Skeletal muscle tissue (tissue), 5 donors: ENCODE results near the gene ISG20. TPM values are rescaled to one million over a fixed set of nuclear protein-coding genes. Genes with fewer than 3 reads are reported as not detected.
A peak's percentile ranks its signal among the peaks of the same experiment; 100 is the strongest.

Experiments
- H3K27ac ChIP-seq: one replicate; pipeline ENCODE4 v1.7.0; 2013; ENCODE audit warnings: mild to moderate bottlenecking, low read depth, low read length, inconsistent platforms
- H3K27me3 ChIP-seq, 3 donors: one replicate each; pipeline ENCODE4 v1.7.0; 2013; ENCODE audit warnings: low read length in 3 of 3; ENCODE audit not compliant: control insufficient read depth in 3 of 3, insufficient read depth in 3 of 3
- H3K36me3 ChIP-seq, 3 donors: one replicate each; pipeline ENCODE4 v1.7.0; 2013; ENCODE audit warnings: low read length in 3 of 3; ENCODE audit not compliant: control insufficient read depth in 3 of 3, insufficient read depth in 3 of 3
- H3K4me1 ChIP-seq, 3 donors: one replicate each; pipeline ENCODE4 v1.7.0; 2013; ENCODE audit warnings: low read length in 3 of 3, mild to moderate bottlenecking in 3 of 3; ENCODE audit not compliant: control insufficient read depth in 3 of 3, insufficient read depth in 3 of 3
- H3K4me3 ChIP-seq, 3 donors: one replicate each; pipeline ENCODE4 v1.7.0; 2013; ENCODE audit warnings: low read length in 3 of 3
- H3K9ac ChIP-seq, 3 donors: one replicate each; pipeline ENCODE4 v1.7.0; 2013; ENCODE audit warnings: low read length in 3 of 3, mild to moderate bottlenecking in 3 of 3, moderate library complexity in 2 of 3, low read depth in 1 of 3
- H3K9me3 ChIP-seq, 3 donors: one replicate each; pipeline ENCODE4 v1.7.0; 2013; ENCODE audit warnings: low read length in 3 of 3; ENCODE audit not compliant: control insufficient read depth in 3 of 3
- small RNA-seq: library from RNA; depleted of rRNA; stranded (forward); fragments of <200 nt; gene quantifications from one replicate; pipeline ENCODE3, GENCODE V24; 2014
- total RNA-seq: library from RNA; depleted of rRNA; stranded (reverse); fragments of >200 nt; gene quantifications from one replicate; pipeline ENCODE4 v1.2.3, GENCODE V29; 2014
- donor health status: Osteomylitis.

Gene ISG20
- total RNA-seq, 1 donor from 2014 or later = 0.52 TPM

GRCh38 chr15:88701561-88702095 is 62.8 kb downstream of the ISG20 start:
- H3K27ac ChIP-seq = no peak overlapping the region
- no peaks in the 10 kb centered on the region for H3K36me3 ChIP-seq
- H3K27me3 ChIP-seq = peaks cover 5 to 11% (median 5%) of the 10 kb centered on the region in 3 donors

GRCh38 chr15:88702983-88703382 is 64.2 kb downstream of the ISG20 start:
- Histone ChIP-seq H3K4me3 (no peak overlapping the region), H3K27me3 (peaks cover 2 to 12% (median 5%) of the 10 kb centered on the region in 3 donors), H3K4me1 (peaks cover 5 to 8% (median 6%) of the 10 kb centered on the region in 3 donors), H3K27ac (no peak overlapping the region), H3K9ac (no peak overlapping the region), H3K36me3 (no peaks in the 10 kb centered on the region), H3K9me3 (peaks cover 0 to 2% (median 0%) of the 10 kb centered on the region in 3 donors)

More at GRCh38 chr15:88701561-88702095, 62.8 kb downstream of the ISG20 start:
- Histone ChIP-seq H3K4me1 (peaks cover 5 to 6% (median 6%) of the 10 kb centered on the region in 3 donors), H3K9me3 (peaks cover 0 to 3% (median 0%) of the 10 kb centered on the region in 3 donors), H3K4me3 (no peak overlapping the region), H3K9ac (no peak overlapping the region)

GRCh38 chr15:88703533-88703932 is 64.7 kb downstream of the ISG20 start:
- peaks cover 5 to 14% (median 8%) of the 10 kb centered on the region in 3 donors for H3K4me1 ChIP-seq
- peaks cover 0 to 17% (median 2%) of the 10 kb centered on the region in 3 donors for H3K27me3 ChIP-seq
- no peaks in the 10 kb centered on the region for H3K9me3 ChIP-seq
- no peak overlapping the region for H3K9ac ChIP-seq
- H3K27ac ChIP-seq = no peak overlapping the region
- H3K36me3 ChIP-seq = no peaks in the 10 kb centered on the region
- no peak overlapping the region for H3K4me3 ChIP-seq

GRCh38 chr15:88704791-88705768 is 66.3 kb downstream of the ISG20 start:
- Histone ChIP-seq H3K9ac (peak overlapping the region in 2 of 3 donors; percentile 50 to 60), H3K9me3 (no peaks in the 10 kb centered on the region), H3K36me3 (no peaks in the 10 kb centered on the region), H3K4me3 (peak overlapping the region; percentile 40 to 64 (median 52)), H3K27ac (no peak overlapping the region), H3K27me3 (peaks cover 0 to 22% (median 2%) of the 10 kb centered on the region in 3 donors), H3K4me1 (peaks cover 5 to 26% (median 13%) of the 10 kb centered on the region in 3 donors)

- H3K4me3 ChIP-seq = peak overlapping the region; percentile 33 to 64 (median 39)
- H3K36me3 ChIP-seq = no peaks in the 10 kb centered on the region
- peak overlapping the region in 1 of 3 donors; percentile 60 for H3K9ac ChIP-seq
- H3K9me3 ChIP-seq = no peaks in the 10 kb centered on the region
- H3K4me1 ChIP-seq = peaks cover 5 to 26% (median 13%) of the 10 kb centered on the region in 3 donors
- peaks cover 0 to 22% (median 2%) of the 10 kb centered on the region in 3 donors for H3K27me3 ChIP-seq
- H3K27ac ChIP-seq = no peak overlapping the region
Measured at GRCh38 chr15:88705769-88706165, 67.0 kb downstream of the ISG20 start.

Small RNA genes lying within 50 kb of the gene (small RNA-seq; reads per million reads assigned to genes)
- gene MIR1179 (0.30 reads per million, percentile 31 among the genes with 10 or more reads in this experiment), gene MIR7-2 (not detected)

Other genes with a start within 250 kb of the ISG20 start
- gene MRPL46, start 171.6 kb upstream of the ISG20 start, total RNA-seq = 12.0 TPM
- gene MRPS11, start 171.3 kb upstream of the ISG20 start, total RNA-seq = 13.0 TPM
- gene DET1, start 92.3 kb upstream of the ISG20 start, total RNA-seq = 11.5 TPM
- gene AEN, start 17.7 kb upstream of the ISG20 start, total RNA-seq = 5.2 TPM
- gene ACAN, start 164.4 kb downstream of the ISG20 start, total RNA-seq = 13.6 TPM